ENCODE data around the gene C2CD3.

The C2CD3 gene

GRCh38 chr11:74185695-74186094 lies 14.9 kb upstream of the C2CD3 start:
- H3K36me3 ChIP-seq (ENCODE audit: control insufficient read depth, low read depth, low read length), result no peaks in the 10 kb centered on the region
- H3K9ac ChIP-seq (ENCODE audit: low read length), result no peak overlapping the region
- H3K27me3 ChIP-seq (ENCODE audit: control insufficient read depth, insufficient read depth, low read length), result no peaks in the 10 kb centered on the region
- H3K27ac ChIP-seq (ENCODE audit: low read length), result no peak overlapping the region
- no peaks in the 10 kb centered on the region for H3K9me3 ChIP-seq (ENCODE audit: control insufficient read depth, low read depth, low read length)
- H3K4me3 ChIP-seq (ENCODE audit: low read length), result no peak overlapping the region
- no peaks in the 10 kb centered on the region for H3K4me1 ChIP-seq (ENCODE audit: control insufficient read depth, low read depth, low read length)

DNA sequence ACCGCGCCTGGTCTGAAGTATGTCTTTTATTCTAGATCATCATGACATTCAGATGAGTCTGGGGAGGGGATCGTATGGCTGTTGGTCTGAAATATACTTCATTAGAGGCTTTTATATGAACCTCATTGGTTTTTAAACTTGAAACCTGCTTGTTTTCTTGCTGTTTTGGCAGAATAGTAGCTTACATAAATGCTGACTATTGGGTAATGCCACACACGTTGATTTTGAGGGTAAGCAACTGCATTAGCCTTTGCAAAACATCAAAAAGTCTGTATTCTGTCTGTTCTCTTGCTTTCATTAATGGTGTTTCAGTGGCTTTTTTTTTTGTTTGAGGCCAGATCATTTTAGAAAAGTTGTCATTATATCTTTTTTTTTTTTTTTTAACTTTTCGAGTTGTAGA lies 14.5 kb upstream of the C2CD3 start:
- Histone ChIP-seq H3K4me1 (ENCODE audit: control insufficient read depth, low read depth, low read length) (no peaks in the 10 kb centered on the region), H3K27ac (ENCODE audit: low read length) (no peak overlapping the region), H3K9me3 (ENCODE audit: control insufficient read depth, low read depth, low read length) (no peaks in the 10 kb centered on the region), H3K36me3 (ENCODE audit: control insufficient read depth, low read depth, low read length) (no peaks in the 10 kb centered on the region), H3K9ac (ENCODE audit: low read length) (no peak overlapping the region), H3K27me3 (ENCODE audit: control insufficient read depth, insufficient read depth, low read length) (no peaks in the 10 kb centered on the region), H3K4me3 (ENCODE audit: low read length) (no peak overlapping the region)

GRCh38 chr11:74182635-74183034 lies 11.8 kb upstream of the C2CD3 start:
- Histone ChIP-seq H3K4me1 (ENCODE audit: control insufficient read depth, low read depth, low read length) (no peaks in the 10 kb centered on the region), H3K4me3 (ENCODE audit: low read length) (no peak overlapping the region), H3K36me3 (ENCODE audit: control insufficient read depth, low read depth, low read length) (no peaks in the 10 kb centered on the region), H3K27ac (ENCODE audit: low read length) (no peak overlapping the region), H3K9me3 (ENCODE audit: control insufficient read depth, low read depth, low read length) (no peaks in the 10 kb centered on the region), H3K9ac (ENCODE audit: low read length) (no peak overlapping the region), H3K27me3 (ENCODE audit: control insufficient read depth, insufficient read depth, low read length) (no peaks in the 10 kb centered on the region)

GRCh38 chr11:74179234-74180052 lies 8.6 kb upstream of the C2CD3 start:
- Histone ChIP-seq H3K36me3 (ENCODE audit: control insufficient read depth, low read depth, low read length) (no peaks in the 10 kb centered on the region), H3K4me1 (ENCODE audit: control insufficient read depth, low read depth, low read length) (no peaks in the 10 kb centered on the region), H3K4me3 (ENCODE audit: low read length) (no peak overlapping the region), H3K27me3 (ENCODE audit: control insufficient read depth, insufficient read depth, low read length) (no peaks in the 10 kb centered on the region), H3K27ac (ENCODE audit: low read length) (no peak overlapping the region), H3K9me3 (ENCODE audit: control insufficient read depth, low read depth, low read length) (no peaks in the 10 kb centered on the region), H3K9ac (ENCODE audit: low read length) (no peak overlapping the region)

GRCh38 chr11:74175920-74176319 lies 5.1 kb upstream of the C2CD3 start:
- Histone ChIP-seq H3K4me1 (ENCODE audit: control insufficient read depth, low read depth, low read length) (peaks cover 5% of the 10 kb centered on the region), H3K27me3 (ENCODE audit: control insufficient read depth, insufficient read depth, low read length) (no peaks in the 10 kb centered on the region), H3K36me3 (ENCODE audit: control insufficient read depth, low read depth, low read length) (no peaks in the 10 kb centered on the region), H3K9me3 (ENCODE audit: control insufficient read depth, low read depth, low read length) (no peaks in the 10 kb centered on the region), H3K4me3 (ENCODE audit: low read length) (no peak overlapping the region), H3K27ac (ENCODE audit: low read length) (no peak overlapping the region), H3K9ac (ENCODE audit: low read length) (no peak overlapping the region)

DNA sequence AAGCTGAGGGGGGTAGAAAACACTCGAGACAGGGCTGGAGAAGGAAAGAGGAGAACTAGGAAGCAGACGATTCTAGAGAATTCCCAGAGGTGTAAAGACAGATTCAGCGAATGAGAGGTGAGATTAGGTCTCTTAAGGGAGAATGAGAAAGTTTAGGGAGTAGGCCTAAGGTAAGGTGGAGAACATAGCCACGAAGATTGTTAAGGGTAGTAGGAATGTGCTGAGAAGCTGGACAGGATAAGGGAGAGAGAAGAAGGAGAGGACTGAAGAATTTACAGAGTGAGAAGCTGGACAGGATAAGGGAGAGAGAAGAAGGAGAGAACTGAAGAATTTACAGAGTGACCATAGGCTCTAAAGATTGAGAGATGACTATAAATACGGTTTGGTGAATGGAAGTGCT lies 1.2 kb upstream of the C2CD3 start:
- Histone ChIP-seq H3K9ac (ENCODE audit: low read length) (peak overlapping the region; percentile 81), H3K4me1 (ENCODE audit: control insufficient read depth, low read depth, low read length) (peaks cover 7% of the 10 kb centered on the region), H3K4me3 (ENCODE audit: low read length) (peak overlapping the region; percentile 74), H3K36me3 (ENCODE audit: control insufficient read depth, low read depth, low read length) (peaks cover 13% of the 10 kb centered on the region), H3K27ac (ENCODE audit: low read length) (no peak overlapping the region), H3K27me3 (ENCODE audit: control insufficient read depth, insufficient read depth, low read length) (no peaks in the 10 kb centered on the region), H3K9me3 (ENCODE audit: control insufficient read depth, low read depth, low read length) (no peaks in the 10 kb centered on the region)

- Histone ChIP-seq H3K4me1 (ENCODE audit: control insufficient read depth, low read depth, low read length) (peaks cover 7% of the 10 kb centered on the region), H3K9ac (ENCODE audit: low read length) (peak overlapping the region; percentile 81), H3K27me3 (ENCODE audit: control insufficient read depth, insufficient read depth, low read length) (no peaks in the 10 kb centered on the region), H3K36me3 (ENCODE audit: control insufficient read depth, low read depth, low read length) (peaks cover 17% of the 10 kb centered on the region), H3K4me3 (ENCODE audit: low read length) (peak overlapping the region; percentile 74), H3K27ac (ENCODE audit: low read length) (peak overlapping the region; percentile 1), H3K9me3 (ENCODE audit: control insufficient read depth, low read depth, low read length) (no peaks in the 10 kb centered on the region)
Observed at GRCh38 chr11:74171630-74171968, 797 bp upstream of the C2CD3 start.

- H3K27ac ChIP-seq (ENCODE audit: low read length), result peak overlapping the region; percentile 50
- H3K36me3 ChIP-seq (ENCODE audit: control insufficient read depth, low read depth, low read length), result peaks cover 22% of the 10 kb centered on the region
- no peaks in the 10 kb centered on the region for H3K27me3 ChIP-seq (ENCODE audit: control insufficient read depth, insufficient read depth, low read length)
- H3K4me3 ChIP-seq (ENCODE audit: low read length), result peak overlapping the region; percentile 74
- H3K4me1 ChIP-seq (ENCODE audit: control insufficient read depth, low read depth, low read length), result peaks cover 7% of the 10 kb centered on the region
- H3K9ac ChIP-seq (ENCODE audit: low read length), result peak overlapping the region; percentile 58
- no peaks in the 10 kb centered on the region for H3K9me3 ChIP-seq (ENCODE audit: control insufficient read depth, low read depth, low read length)
Observed at GRCh38 chr11:74169738-74170458, 904 bp downstream of the C2CD3 start.

DNA sequence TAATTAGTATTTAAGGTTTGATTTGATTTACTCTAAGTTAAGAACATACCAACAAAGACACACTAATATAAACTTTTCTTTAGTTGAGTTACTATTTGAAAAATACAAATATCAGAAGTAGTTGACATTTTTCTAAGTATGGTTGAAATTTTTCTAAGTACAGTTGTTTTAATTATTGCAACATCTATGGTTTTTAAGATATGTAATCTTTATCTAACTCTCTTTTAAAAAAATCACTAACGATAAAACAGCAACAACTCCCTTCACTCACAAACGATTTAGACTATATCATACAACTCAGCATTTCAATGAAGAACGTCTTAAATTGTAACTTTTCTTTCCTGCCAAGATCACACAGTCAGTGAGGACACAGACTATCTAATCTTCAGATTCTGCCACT lies 2.0 kb downstream of the C2CD3 start:
- no peaks in the 10 kb centered on the region for H3K27me3 ChIP-seq (ENCODE audit: control insufficient read depth, insufficient read depth, low read length)
- H3K4me3 ChIP-seq (ENCODE audit: low read length), result no peak overlapping the region
- no peak overlapping the region for H3K9ac ChIP-seq (ENCODE audit: low read length)
- peaks cover 7% of the 10 kb centered on the region for H3K4me1 ChIP-seq (ENCODE audit: control insufficient read depth, low read depth, low read length)
- H3K36me3 ChIP-seq (ENCODE audit: control insufficient read depth, low read depth, low read length), result peaks cover 22% of the 10 kb centered on the region
- no peaks in the 10 kb centered on the region for H3K9me3 ChIP-seq (ENCODE audit: control insufficient read depth, low read depth, low read length)
- H3K27ac ChIP-seq (ENCODE audit: low read length), result no peak overlapping the region

DNA sequence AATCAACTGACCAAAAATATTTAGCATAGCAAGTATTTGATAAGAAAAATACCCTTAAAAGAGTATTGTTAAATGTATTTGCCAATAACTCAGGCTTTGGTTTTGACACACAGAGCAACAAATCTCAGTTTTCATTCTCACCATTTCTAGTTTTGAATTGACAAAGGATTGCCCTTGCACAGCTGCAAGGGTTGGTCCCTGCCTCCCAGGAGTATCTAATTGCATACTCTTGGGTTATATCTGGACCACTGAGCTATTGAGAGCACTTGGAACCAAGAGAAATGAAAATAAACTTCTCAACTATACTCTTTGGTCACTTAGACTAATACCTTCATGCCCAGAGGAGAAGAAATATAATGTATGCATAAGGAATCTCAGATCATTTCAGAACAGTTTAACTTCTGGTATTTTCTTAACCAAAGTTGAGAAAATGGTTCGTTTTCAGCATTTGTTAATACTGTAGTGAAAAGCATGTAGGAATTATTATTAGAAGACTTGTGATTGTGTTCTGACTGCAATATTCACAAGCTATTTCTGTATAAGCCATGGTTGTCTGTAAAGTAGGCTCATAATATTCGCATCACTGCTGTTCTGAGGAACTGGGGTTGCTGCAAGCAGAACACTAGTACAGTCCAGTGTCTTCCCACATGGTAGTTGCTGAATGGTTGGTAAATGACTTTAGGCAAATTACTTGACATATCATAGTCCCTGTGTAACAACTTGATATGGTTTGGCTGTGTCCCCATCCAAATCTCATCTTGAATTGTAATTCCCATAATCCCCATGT lies 7.9 kb downstream of the C2CD3 start:
- H3K27ac ChIP-seq (ENCODE audit: low read length), result no peak overlapping the region
- H3K27me3 ChIP-seq (ENCODE audit: control insufficient read depth, insufficient read depth, low read length), result no peaks in the 10 kb centered on the region
- H3K36me3 ChIP-seq (ENCODE audit: control insufficient read depth, low read depth, low read length), result peaks cover 17% of the 10 kb centered on the region
- no peak overlapping the region for H3K4me3 ChIP-seq (ENCODE audit: low read length)
- no peaks in the 10 kb centered on the region for H3K9me3 ChIP-seq (ENCODE audit: control insufficient read depth, low read depth, low read length)
- no peak overlapping the region for H3K9ac ChIP-seq (ENCODE audit: low read length)
- no peaks in the 10 kb centered on the region for H3K4me1 ChIP-seq (ENCODE audit: control insufficient read depth, low read depth, low read length)

- Histone ChIP-seq H3K27ac (ENCODE audit: low read length) (no peak overlapping the region), H3K4me3 (ENCODE audit: low read length) (no peak overlapping the region), H3K36me3 (ENCODE audit: control insufficient read depth, low read depth, low read length) (no peaks in the 10 kb centered on the region), H3K4me1 (ENCODE audit: control insufficient read depth, low read depth, low read length) (no peaks in the 10 kb centered on the region), H3K27me3 (ENCODE audit: control insufficient read depth, insufficient read depth, low read length) (no peaks in the 10 kb centered on the region), H3K9me3 (ENCODE audit: control insufficient read depth, low read depth, low read length) (no peaks in the 10 kb centered on the region), H3K9ac (ENCODE audit: low read length) (no peak overlapping the region)
Observed at GRCh38 chr11:74159642-74160041, 11.2 kb downstream of the C2CD3 start.

All from iPS-18a (cell line).